DMS53 (cell line): ENCODE results near the gene FMN1.

Source experiments
- DNase-seq: peaks from one replicate; lab custom pipeline; 2025; lab: John Stamatoyannopoulos, UW

Gene FMN1

DNA sequence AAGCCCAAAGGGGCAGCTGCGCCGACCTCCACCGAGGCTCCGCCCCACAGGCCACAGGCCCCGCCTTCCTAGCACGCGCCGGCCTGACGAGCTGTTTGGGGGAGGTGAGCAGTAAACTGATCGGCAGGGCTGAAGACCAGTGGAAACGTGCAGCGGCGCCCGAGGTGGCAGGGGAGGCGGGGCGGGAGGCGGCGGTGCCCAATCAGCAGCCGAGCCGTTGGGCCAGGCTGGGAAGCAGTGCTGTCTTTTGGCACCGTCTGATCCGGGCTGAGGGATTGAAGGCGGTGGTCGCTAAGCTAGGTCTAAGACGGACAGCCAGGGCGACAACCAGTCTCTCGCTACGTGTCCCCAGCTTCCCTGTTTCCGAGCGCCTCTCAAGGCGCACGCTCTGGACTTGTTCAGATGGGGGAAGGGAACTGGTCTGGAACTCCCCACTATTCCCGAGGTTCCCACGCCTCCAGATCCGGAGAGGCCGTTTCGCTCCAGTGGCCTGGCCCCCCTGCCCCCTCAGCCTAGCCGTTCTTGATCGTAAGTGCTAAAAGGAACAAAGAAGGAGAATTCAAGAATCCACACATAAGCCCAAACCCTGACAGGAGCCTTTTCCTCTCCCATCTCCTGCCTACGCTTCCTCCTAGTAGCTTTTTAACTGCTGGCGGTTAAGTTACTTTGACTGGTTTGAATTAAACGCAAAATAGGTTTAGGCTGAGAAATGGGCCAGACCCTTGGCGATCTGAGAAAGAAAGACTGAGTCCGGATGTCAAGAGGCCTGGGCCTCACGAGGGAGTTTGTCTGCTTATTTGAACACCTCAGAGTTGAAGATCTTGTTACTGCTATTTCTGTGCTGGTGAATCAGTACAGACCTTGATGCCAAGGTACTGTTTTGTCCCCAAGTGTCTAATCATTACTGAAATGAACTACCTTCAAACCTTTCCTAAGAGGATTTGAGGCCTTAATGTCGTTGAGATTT is at the start of gene FMN1:
Gene FMN1, minus strand, starts transcription at position 11 of the 967 bp plus-strand sequence. CDS start 39,800 bp downstream, outside the sequence.
- DNase-seq = peak; percentile 95

GRCh38 chr15:33243869-33244268 is 49.4 kb upstream of the FMN1 start:
- peak; percentile 58 for DNase-seq

- DNase-seq = no peak
Measured at GRCh38 chr15:33243393-33243792, 48.9 kb upstream of the FMN1 start.

- DNase-seq = peak; percentile 16
Measured at GRCh38 chr15:33242669-33243191, 48.2 kb upstream of the FMN1 start.

DNA sequence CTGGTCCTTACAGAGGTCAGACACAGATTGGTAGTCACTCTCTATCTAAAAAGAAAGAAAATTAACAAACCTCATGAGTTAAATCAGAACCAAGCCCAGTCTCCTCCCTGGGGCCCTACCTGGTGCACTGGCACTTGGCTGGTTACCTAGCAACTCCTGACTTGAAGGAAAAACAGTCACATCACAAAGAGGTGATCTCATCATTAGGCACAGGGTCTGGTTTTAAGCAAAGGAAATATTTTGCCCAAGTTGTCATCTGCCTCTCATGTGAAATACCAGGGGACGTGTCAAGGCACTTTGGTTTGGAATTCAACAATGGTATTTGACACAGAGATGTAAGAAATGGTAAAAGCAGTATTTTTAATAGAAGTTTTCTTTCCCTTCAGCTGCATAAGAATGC is 47.7 kb upstream of the FMN1 start:
- DNase-seq = peak; percentile 35

DNA sequence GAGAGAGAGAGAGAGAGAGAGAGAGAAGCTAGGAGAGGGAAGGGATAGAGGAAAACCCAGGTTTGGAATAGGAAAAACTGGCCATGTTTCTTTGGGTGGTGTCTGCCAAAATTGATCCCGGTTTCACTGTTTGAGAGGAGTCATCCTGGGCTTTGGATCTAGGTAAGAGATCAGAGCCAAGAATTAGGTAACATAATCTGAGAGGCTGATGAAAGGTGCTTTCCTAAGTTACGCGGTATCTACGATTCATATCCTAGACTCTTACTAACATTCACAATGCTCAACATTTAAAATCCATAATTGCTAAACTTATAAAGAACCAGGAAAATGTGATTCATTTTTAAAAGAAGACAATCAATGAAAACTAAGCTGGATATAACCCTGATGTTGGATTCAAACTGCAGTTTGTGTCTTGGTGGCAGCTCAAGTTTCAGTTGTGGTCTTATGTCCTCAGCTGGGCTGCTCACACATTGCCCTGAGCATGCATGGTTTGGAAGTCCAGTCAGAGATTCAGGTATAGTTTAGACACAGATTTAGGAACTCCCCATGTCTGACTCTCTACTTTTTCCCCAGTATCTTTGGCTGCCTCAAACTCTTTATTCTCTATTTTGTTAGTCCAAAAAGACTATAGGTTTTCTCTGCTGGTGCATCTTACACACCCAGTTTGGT is 42.5 kb upstream of the FMN1 start:
- no peak for DNase-seq

- peak; percentile 59 for DNase-seq
Measured at GRCh38 chr15:33234020-33234461, 39.5 kb upstream of the FMN1 start.

DNA sequence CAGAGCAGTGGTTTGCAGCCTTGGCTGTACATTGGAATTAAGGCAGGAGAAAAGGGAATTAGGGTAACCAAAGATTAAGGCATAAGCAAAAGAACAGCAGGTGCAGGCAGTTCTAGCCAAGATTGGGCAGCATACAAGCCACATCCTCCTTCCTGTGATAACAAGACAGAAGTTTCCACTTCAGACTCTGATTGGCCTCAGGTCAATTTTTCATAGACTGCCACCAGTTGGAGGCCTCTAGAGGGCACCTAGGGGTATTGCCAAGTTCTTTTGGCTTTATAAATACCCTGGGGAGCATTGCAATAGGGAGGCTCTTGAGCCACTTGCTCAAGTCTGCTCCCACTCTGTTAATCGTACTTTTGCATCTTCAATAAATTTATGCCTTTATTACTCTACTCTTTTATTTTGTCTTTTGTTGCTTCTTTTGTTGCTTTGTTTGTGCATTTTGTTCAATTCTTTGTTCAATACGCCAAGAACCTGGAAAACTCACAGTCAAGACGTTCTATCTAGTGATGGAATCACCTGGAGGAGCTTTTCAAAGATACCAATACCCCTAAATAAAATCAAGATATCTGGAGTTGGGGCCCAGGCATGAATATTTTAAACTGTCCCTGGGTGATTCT is 32.2 kb upstream of the FMN1 start:
- peak; percentile 63 for DNase-seq

GRCh38 chr15:33218071-33218491 is 23.6 kb upstream of the FMN1 start:
- DNase-seq = no peak

DNA sequence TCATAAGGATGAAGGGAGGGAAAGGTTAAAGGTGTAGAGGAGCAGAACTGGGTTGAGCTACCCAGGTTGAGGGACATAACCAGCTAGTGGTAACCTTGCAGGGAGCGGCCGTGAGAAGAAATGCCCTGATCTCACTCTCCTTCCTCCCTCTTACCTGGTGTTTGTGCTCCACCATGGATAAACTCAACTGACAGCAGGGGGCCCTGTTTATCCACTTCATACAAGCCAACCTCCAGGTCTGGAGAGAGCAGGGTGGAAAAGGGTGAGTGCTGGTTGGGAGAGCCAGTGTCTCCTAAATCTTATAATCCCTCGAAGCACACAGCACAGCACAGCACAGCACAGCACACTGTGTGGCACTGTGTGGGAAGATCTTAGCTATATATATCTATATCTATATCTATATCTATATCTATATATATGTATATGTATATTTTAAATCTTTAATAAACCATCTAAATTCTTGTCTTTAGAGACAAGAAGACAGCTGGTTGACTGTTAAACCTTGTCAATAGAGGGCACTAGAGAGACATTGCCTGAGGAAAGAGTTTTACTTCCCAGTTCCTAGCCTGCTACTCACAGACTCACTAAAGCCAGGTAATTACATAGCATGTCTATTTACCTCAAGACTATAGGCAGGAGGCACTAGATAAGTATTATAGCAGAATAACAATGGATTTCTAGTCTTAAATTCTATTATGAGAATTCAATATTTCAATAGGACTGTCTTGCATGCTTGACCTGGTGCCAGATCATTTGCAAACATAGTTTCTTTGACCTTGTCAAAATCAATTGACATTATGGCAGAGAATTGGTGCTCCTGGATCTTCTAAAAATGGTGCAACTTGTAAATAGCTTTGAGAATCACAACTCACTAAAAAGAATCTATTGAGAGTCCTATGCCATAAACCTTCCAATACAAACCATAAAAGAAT is 21.7 kb upstream of the FMN1 start:
- peak; percentile 44 for DNase-seq

DNA sequence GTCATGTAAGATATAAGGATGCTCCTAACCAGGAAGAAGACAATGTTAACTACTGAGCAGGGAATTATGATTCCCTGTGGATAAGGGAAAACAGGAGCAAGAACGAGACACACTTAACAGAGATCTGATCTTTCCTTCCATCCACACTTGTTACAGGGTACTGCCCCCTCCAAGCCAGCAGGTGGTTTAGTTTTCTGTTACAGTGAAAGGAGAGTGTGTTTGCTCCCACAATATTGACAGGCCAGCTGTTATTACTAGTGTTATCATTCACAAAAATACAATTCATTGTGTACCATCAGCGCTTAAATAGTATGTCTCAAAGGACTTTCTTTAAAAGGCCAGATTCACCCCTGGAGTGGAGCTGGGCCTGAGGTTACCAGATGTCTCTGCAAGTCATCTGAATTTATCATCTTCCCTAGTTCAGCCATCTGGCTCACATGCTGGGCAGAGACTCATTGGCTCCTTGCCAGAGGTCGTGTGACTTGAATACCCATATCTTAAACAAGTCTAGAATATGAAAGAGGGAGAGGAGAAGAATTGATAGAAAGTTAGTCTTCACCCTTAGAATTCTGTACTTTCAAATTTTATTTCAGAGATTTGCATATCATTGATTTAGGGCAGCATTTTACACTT is 16.8 kb upstream of the FMN1 start:
- peak; percentile 39 for DNase-seq

GRCh38 chr15:33209575-33210481 is 15.3 kb upstream of the FMN1 start:
- no peak for DNase-seq

- DNase-seq = no peak
Measured at GRCh38 chr15:33207646-33208045, 13.1 kb upstream of the FMN1 start.

DNA sequence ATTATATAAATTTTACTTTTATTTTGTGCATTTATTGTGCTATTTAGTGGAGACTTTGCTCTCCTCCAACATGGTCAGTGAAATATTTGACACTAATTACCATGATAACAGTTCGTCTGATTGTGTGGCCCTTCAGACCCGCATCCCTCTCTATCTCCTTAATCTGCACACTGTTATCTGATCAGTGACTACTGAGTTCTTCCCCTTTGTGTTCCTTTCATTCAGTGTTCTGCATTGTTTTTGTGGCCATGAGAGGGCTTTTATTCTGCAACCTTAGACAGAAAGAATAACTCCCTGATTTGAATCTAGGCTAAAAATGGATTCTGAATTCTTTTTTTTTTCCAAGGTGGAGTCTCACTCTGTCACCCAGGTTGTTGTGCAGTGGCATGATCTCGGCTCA is 11.9 kb upstream of the FMN1 start:
- no peak for DNase-seq

DNA sequence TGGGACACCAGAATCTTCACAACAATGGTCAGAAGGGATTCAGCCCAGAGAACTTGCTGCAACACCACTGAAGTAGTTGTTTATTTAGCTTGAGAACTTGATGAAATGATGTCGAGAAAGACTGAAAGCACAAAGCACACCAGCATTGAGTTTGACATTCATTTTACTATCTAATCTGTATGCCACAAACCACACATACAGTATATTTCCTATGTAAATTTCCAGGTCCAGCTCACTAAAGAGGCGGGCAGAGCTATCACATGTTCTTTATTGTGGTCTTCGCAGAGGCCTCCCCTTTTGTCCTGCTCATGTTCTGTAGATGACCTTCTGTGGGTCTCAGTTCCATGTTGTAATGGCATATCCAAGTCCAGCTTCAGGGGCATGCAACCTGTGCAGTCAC is 10.4 kb upstream of the FMN1 start:
- no peak for DNase-seq

GRCh38 chr15:33204087-33204486 is 9.6 kb upstream of the FMN1 start:
- DNase-seq = no peak

DNA sequence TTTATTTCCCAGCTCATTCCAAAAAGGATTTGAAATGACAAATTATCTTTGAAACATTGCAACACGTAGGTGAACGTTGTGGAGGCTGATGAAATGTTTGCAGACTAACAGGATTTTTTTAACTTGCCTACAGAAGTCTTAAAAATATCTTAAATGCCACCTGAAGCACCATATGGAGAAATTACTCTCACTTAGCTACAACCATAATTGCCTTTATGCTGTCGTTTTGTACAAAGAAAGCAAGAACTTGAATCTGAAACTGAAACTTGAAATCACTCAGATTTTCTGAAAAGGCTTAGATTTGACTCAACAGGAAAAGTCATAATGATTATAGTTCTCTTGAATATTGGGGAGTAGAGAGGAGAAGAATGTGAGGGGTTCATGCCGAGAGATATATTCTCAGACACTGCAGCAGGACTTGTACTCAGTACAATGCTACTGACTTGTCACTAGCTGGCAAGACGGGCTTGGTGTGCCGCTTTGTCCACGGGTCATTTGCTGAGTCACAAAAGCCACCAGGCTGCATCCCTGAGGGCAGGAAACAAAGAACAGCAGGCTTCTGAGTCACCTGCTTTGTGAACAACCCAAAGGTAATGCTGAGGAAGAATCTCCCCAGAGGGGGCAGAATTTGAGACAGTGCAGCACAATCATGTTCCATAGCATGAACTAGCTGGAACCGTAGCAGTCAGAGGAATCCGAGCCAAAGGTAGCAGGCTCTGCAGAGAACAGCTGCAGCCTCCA is 7.1 kb upstream of the FMN1 start:
- peak; percentile 96 for DNase-seq

DNA sequence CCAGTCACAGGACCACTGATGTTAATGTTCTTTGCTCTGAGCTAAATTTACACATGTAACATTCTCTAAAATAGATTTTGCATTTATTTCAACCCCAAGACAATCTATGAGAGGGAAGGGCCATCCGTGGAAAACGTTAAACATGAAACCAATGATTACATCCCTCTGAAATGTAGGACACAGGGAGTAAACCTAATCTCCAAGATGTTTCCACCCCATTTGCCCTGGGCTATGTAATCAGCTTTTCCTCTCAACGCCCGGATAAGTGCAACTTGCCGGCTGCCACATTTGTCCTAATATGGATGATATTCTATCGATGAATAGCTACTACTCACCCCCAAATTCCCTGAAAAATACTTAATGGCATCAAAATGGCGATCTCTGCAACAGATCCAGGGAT is 6.4 kb upstream of the FMN1 start:
- DNase-seq = peak; percentile 56

GRCh38 chr15:33200444-33200843 is 5.9 kb upstream of the FMN1 start:
- DNase-seq = peak; percentile 61
